ENCODE results near the gene KIT. TPM values are rescaled to one million over a fixed set of nuclear protein-coding genes. Genes with fewer than 3 reads are reported as not detected.

KIT gene
- total RNA-seq, 1 donor from 2014 or later, result 1.2 TPM

DNA sequence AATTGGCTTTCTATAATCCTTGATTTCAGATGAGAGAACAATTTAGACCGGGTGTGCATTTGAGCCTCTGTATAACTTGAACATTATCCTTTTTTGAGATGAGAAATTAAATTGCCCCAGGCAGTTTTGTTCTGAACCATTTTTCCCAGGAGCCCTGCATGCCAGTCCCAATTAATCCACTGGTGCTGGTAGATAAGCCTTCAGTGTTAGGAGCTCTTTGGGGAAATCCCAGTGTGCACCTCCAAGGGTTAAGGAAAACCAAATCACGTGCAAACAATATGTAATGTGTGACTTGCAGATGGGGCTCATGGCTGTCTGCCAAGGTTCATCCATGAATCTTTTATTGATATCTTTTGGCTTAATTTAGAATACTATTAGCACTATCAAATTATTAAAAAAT is 43.2 kb downstream of the KIT start:
- no peak for DNase-seq (ENCODE audit: low read depth in 2 of 2)

- no peak for DNase-seq (ENCODE audit: low read depth in 2 of 2)
These were observed 45.4 kb downstream of the KIT start for GRCh38 chr4:54703182-54703581.

- DNase-seq (ENCODE audit: low read depth in 2 of 2), result no peak
These were observed 49.6 kb downstream of the KIT start for GRCh38 chr4:54707406-54707805.

GRCh38 chr4:54708339-54709279 is 50.9 kb downstream of the KIT start:
- no peak for DNase-seq (ENCODE audit: low read depth in 2 of 2)

DNA sequence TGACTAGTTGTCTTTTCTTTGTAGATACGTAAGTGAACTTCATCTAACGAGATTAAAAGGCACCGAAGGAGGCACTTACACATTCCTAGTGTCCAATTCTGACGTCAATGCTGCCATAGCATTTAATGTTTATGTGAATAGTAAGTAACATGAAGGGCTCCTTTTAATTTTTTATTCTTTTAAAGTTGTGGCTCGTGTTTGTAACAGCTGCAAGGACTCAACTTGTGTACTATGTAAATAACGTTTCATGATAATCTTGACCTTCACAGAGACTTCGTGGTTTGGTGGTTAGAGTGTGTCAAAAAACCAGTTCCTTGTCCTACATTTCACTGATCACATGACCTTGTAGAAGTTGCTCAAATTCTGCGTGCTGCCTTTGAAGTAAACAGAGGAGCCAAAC is 51.6 kb downstream of the KIT start:
- no peak for DNase-seq (ENCODE audit: low read depth in 2 of 2)

DNA sequence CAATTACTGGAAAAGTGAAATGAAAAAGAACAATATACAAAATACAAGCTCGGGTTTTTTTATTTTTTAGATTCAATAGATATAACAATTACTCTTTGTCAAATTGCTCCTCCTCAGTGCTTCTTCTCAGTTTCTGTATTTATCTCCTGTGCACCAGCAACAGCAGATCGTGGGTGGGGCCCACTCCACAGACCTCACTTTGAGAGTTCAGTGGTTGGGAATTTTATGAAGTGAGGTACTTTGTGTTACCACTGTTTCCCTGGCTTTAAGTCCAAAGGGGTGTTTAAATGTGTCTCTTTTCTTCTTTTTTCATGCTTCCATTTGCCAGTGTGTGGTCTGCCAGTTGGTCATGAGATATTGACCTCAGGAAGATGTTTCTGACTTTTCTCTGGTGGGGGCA is 54.4 kb downstream of the KIT start:
- DNase-seq (ENCODE audit: low read depth in 2 of 2), result no peak

GRCh38 chr4:54714631-54715030 is 56.9 kb downstream of the KIT start:
- DNase-seq (ENCODE audit: low read depth in 2 of 2), result no peak

DNA sequence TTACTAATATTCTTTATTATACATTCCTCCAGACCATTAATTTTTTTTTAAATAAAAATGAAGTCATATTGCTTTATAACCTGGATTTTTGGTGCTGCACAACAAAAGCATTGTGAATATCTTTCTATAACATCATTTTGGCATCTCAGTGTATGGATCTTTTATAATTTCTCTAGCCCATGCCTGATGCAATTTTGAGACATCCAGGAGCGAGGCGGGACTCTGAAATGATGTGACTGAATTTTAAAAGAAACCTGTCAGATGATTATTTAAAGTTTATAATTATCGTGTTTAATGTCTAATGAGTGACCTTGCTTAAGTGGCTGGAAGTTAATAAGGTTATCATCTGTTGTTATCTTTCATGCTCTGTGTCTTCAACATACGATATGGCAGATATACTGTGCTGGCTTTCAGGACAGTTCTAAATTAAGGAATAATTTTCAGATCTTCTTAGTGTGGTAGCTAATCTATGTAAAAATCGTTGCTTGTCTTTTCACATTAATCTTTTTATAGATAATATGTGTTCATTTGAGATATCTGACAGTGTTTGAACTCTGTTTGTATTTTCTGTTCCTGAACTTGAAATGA is 58.8 kb downstream of the KIT start:
- no peak for DNase-seq (ENCODE audit: low read depth in 2 of 2)

DNA sequence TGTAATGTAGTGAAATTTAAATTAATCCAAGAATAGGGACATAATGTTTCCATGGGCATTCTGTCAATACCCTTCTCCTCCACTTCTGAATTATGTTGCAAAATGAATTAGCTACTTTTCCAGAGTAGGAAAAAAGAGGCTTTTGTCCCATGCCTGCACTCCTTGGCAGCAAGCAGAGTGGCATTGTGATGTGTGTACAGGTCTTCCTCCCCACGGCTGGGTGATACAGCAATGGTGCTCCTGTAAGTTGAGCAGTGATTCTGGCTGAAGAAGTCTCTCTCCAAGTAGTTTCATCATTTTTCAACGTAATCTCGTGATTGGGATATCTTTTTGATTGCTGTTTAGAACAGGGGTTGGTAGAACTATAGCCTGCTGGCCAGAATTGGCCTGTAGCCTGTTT is 59.9 kb downstream of the KIT start:
- DNase-seq (ENCODE audit: low read depth in 2 of 2), result no peak

DNA sequence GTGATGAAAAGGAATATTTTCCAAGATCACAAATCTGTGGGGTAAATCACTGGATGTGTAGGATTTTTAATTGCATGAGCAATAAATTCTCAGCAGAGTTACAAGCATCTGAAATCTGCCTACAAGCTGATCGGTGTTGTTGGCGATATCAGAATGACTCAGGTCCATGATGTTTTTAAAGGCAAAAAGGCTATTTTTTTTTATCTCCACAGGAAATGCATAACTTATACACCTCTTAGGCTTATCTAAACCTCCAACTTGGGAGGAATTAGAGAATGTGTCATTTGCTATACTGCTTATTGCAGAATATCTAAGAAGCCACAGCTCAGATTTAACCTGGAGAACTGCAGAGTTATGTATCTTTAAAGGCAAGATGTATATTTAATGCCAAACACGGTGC is 61.6 kb downstream of the KIT start:
- DNase-seq (ENCODE audit: low read depth in 2 of 2), result no peak

DNA sequence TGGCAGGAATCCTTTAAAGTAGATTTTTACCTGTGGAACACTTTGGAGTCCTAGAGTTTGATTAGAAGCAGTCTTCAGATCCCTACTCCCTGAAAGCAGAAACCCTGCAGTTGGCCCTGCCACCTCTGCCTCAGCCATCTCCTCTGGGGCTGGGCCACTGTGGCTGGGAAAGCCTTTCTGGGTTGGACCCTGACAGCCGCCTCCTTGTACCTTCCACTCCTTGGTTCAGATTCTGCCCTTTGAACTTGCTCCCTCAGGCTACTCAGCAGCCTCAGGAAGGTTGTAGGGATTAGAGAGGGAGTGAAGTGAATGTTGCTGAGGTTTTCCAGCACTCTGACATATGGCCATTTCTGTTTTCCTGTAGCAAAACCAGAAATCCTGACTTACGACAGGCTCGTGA is 65.5 kb downstream of the KIT start:
- peak in 1 of 2 donors; percentile 1 for DNase-seq (ENCODE audit: low read depth in 2 of 2)

- DNase-seq (ENCODE audit: low read depth in 2 of 2), result no peak
These were observed 66.1 kb downstream of the KIT start for GRCh38 chr4:54723820-54724219.

DNA sequence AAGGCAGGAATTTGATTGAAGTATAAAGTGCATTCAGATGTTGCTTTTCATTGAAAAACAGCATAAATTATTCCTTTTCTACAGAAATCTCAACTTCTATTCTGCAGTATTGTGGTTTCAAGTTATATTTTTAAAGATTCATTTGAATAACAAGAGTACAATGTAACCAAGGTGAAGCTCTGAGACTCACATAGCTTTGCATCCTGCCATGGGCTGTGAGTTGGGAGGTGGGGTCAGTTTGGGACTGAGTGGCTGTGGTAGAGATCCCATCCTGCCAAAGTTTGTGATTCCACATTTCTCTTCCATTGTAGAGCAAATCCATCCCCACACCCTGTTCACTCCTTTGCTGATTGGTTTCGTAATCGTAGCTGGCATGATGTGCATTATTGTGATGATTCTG is 69.2 kb downstream of the KIT start:
- DNase-seq (ENCODE audit: low read depth in 2 of 2), result no peak

GRCh38 chr4:54727346-54727745 is 69.6 kb downstream of the KIT start:
- no peak for DNase-seq (ENCODE audit: low read depth in 2 of 2)

- DNase-seq (ENCODE audit: low read depth in 2 of 2), result no peak
These were observed 70.6 kb downstream of the KIT start for GRCh38 chr4:54728368-54728767.

- DNase-seq (ENCODE audit: low read depth in 2 of 2), result no peak
These were observed 71.5 kb downstream of the KIT start for GRCh38 chr4:54729256-54729655.

DNA sequence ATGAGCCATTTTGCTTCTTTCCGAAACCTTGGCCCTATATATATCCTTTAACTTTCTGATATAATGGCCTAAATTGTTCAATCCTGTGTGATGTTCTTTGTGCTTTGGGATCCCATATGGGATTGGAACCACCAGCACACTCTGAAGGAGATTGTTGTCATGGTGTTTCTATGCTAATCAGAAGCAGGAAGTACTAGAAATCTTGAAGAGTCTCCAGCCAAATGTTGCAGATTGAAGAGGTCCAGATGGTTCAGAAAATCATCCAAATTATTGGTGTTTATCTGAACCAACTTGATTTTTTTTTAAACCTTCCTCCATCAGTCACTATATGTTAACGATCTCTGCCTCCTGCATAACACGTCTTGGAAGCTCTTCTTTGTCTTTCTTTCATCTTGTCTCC is 72.8 kb downstream of the KIT start:
- no peak for DNase-seq (ENCODE audit: low read depth in 2 of 2)

DNA sequence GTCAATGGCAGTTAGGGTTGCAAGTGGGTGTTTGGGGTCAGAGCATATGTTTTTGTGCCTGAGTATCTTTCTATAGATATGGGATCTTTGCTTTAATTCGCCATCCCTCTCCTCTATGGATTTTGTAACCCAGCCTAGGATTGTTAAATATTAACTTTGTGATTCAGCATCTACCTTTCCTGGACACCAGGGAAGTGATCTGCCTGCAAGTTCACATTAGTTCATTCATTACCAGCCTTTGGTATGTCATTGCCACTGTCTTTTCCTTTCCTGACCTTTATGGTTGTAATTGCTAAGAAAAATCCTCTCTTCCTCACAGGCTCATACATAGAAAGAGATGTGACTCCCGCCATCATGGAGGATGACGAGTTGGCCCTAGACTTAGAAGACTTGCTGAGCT is 73.8 kb downstream of the KIT start:
- DNase-seq (ENCODE audit: low read depth in 2 of 2), result no peak

GRCh38 chr4:54731976-54732375 is 74.2 kb downstream of the KIT start:
- no peak for DNase-seq (ENCODE audit: low read depth in 2 of 2)

- no peak for DNase-seq (ENCODE audit: low read depth in 2 of 2)
These were observed 79.7 kb downstream of the KIT start for GRCh38 chr4:54737421-54737820.

DNA sequence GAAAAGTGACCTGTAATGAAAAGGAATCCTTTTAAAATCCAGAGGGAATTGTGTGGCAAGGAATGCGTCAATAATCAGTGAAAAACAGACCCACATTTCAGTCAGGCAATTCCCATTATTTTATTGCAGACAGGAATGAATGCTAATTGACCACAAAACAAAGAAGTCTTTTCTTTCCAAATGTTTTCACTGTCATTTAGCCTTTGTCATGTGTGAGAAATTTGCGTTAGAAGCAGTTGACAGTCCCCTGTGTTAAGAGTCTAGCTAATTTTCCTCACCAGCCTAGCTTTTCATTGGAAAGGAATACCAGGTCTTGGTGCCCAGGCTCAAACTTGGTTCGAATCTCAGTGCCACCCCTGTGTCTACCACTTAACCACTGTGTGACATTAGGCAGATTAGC is 83.4 kb downstream of the KIT start:
- DNase-seq (ENCODE audit: low read depth in 2 of 2), result no peak

GRCh38 chr4:54742636-54743399 is 85.1 kb downstream of the KIT start:
- DNase-seq (ENCODE audit: low read depth in 2 of 2), result no peak

All from lung microvascular endothelial cell (primary cell).